ENCODE data around the gene MID1. TPM values are rescaled to one million over a fixed set of nuclear protein-coding genes. Genes with fewer than 3 reads are reported as not detected.

Gene MID1
- total RNA-seq, 4 donors from 2014 or later: 17.0 to 23.4 (median 19.0) TPM

GRCh38 chrX:10579112-10580011 is 41.0 kb downstream of the MID1 start:
- no peaks in the 10 kb centered on the region for H3K9me3 ChIP-seq
- no peaks in the 10 kb centered on the region for H3K27me3 ChIP-seq
- ATAC-seq: no peak
- H3K4me1 ChIP-seq: peaks cover 0 to 40% (median 3%) of the 10 kb centered on the region in 3 donors
- 24 to 50% methylated on average over 12 of the region's 12 CpGs for WGBS, 2 donors (ENCODE audit: low coverage in 1 of 2)
- TF ChIP-seq, protein P1, sequence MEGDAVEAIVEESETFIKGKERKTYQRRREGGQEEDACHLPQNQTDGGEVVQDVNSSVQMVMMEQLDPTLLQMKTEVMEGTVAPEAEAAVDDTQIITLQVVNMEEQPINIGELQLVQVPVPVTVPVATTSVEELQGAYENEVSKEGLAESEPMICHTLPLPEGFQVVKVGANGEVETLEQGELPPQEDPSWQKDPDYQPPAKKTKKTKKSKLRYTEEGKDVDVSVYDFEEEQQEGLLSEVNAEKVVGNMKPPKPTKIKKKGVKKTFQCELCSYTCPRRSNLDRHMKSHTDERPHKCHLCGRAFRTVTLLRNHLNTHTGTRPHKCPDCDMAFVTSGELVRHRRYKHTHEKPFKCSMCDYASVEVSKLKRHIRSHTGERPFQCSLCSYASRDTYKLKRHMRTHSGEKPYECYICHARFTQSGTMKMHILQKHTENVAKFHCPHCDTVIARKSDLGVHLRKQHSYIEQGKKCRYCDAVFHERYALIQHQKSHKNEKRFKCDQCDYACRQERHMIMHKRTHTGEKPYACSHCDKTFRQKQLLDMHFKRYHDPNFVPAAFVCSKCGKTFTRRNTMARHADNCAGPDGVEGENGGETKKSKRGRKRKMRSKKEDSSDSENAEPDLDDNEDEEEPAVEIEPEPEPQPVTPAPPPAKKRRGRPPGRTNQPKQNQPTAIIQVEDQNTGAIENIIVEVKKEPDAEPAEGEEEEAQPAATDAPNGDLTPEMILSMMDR (IDR thresholded peaks at IDR 0.05): no peak
- TF ChIP-seq EP300 (IDR thresholded peaks at IDR 0.05) (no peak), POLR2A (IDR thresholded peaks at IDR 0.05) (no peak), POLR2AphosphoS5 (IDR thresholded peaks at IDR 0.05) (no peak)
- H3K27ac ChIP-seq: peak overlapping the region in 1 of 4 donors; percentile 19
- no peak overlapping the region for H3K4me3 ChIP-seq
- no peaks in the 10 kb centered on the region for H3K36me3 ChIP-seq

DNA sequence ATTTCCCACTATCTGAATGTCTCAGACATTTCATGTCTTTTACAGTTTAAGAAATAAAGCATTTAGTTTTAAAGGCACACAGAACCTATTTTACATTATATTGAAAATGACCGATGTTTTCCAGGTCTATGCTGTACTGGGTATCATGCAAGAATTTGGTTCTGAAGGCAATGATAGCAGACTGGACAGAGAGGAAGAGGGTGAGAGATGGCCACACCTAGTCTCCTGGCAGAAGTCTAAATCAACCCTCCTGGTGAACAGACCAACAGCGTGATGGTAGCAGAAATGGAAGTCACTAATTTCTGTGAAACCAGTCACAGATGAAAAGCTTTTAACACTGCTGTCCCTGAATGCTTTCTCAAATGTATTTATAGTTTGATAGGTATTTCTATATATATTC is 41.9 kb downstream of the MID1 start:
- ATAC-seq: no peak
- Histone ChIP-seq H3K27ac (peak overlapping the region in 2 of 4 donors; percentile 21 to 24), H3K27me3 (no peaks in the 10 kb centered on the region), H3K36me3 (no peaks in the 10 kb centered on the region), H3K4me3 (no peak overlapping the region), H3K4me1 (peaks cover 0 to 40% (median 3%) of the 10 kb centered on the region in 3 donors), H3K9me3 (no peaks in the 10 kb centered on the region)
- WGBS, 2 donors (ENCODE audit: low coverage in 1 of 2): 68 to 70% methylated on average over 1 to 2 of the region's 2 CpGs
- TF ChIP-seq POLR2A (IDR thresholded peaks at IDR 0.05) (no peak), EP300 (IDR thresholded peaks at IDR 0.05) (no peak), POLR2AphosphoS5 (IDR thresholded peaks at IDR 0.05) (no peak)
- TF ChIP-seq, protein P1 (IDR thresholded peaks at IDR 0.05): no peak

DNA sequence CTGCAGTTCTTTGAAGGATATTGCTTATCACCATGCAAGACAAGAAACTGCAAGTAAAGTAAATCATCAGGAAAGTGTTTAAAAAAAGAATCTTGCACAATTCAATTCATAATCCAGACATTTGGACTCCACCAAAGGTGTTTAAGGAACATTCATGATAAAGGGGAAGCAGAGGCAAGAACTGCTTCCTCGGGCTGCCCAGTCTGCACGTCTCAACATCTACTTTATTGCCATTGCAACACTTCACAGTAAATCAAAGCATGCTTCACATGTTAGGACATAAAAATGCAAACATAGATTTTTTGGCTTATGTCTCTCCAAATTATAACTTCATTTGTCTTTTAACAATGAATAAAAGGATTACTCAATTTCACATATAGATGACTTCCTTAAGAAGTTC is 42.5 kb downstream of the MID1 start:
- H3K9me3 ChIP-seq: no peaks in the 10 kb centered on the region
- ATAC-seq: no peak
- 6 to 15% methylated on average over 2 of the region's 2 CpGs for WGBS, 2 donors (ENCODE audit: low coverage in 1 of 2)
- peak overlapping the region in 1 of 4 donors; percentile 24 for H3K27ac ChIP-seq
- no peak overlapping the region for H3K4me3 ChIP-seq
- no peaks in the 10 kb centered on the region for H3K27me3 ChIP-seq
- peaks cover 0 to 40% (median 3%) of the 10 kb centered on the region in 3 donors for H3K4me1 ChIP-seq
- no peak for TF ChIP-seq POLR2A (IDR thresholded peaks at IDR 0.05)
- no peak for TF ChIP-seq POLR2AphosphoS5 (IDR thresholded peaks at IDR 0.05)
- TF ChIP-seq, protein P1 (IDR thresholded peaks at IDR 0.05): no peak
- TF ChIP-seq EP300 (IDR thresholded peaks at IDR 0.05): no peak
- no peaks in the 10 kb centered on the region for H3K36me3 ChIP-seq

- H3K4me3 ChIP-seq: peak overlapping the region in 1 of 2 donors; percentile 12
- peak; percentile 47 for ATAC-seq
- 75% methylated on average over 10 of the region's 16 CpGs; no CpG with 5 or more reads in 1 of the 2 donors for WGBS, 2 donors (ENCODE audit: low coverage in 1 of 2)
Observed at GRCh38 chrX:10576777-10577447, 43.5 kb downstream of the MID1 start.

GRCh38 chrX:10576186-10576585 is 44.2 kb downstream of the MID1 start:
- WGBS, 2 donors (ENCODE audit: low coverage in 1 of 2): 38 to 55% methylated on average over 2 to 3 of the region's 4 CpGs
- H3K27ac ChIP-seq: peak overlapping the region in 1 of 4 donors; percentile 11

More at GRCh38 chrX:10576777-10577447, 43.5 kb downstream of the MID1 start:
- Histone ChIP-seq H3K4me1 (peaks cover 0 to 40% (median 3%) of the 10 kb centered on the region in 3 donors), H3K36me3 (no peaks in the 10 kb centered on the region), H3K9me3 (no peaks in the 10 kb centered on the region), H3K27ac (peak overlapping the region in 2 of 4 donors; percentile 11 to 46), H3K27me3 (no peaks in the 10 kb centered on the region)
- TF ChIP-seq POLR2A (IDR thresholded peaks at IDR 0.05): no peak
- no peak for TF ChIP-seq EP300 (IDR thresholded peaks at IDR 0.05)

More at GRCh38 chrX:10576186-10576585, 44.2 kb downstream of the MID1 start:
- Histone ChIP-seq H3K27me3 (no peaks in the 10 kb centered on the region), H3K4me3 (peak overlapping the region in 1 of 2 donors; percentile 12), H3K4me1 (peaks cover 0 to 40% (median 3%) of the 10 kb centered on the region in 3 donors), H3K36me3 (no peaks in the 10 kb centered on the region), H3K9me3 (no peaks in the 10 kb centered on the region)
- ATAC-seq: no peak
- TF ChIP-seq, protein P1 (IDR thresholded peaks at IDR 0.05): no peak
- no peak for TF ChIP-seq POLR2A (IDR thresholded peaks at IDR 0.05)
- TF ChIP-seq EP300 (IDR thresholded peaks at IDR 0.05): no peak
- TF ChIP-seq POLR2AphosphoS5 (IDR thresholded peaks at IDR 0.05): no peak
